Activated T-cell treated with anti-CD3 and anti-CD28 coated beads for 24 hours (primary cell): ENCODE measurements around the gene LCP1.
A peak's percentile ranks its signal among the peaks of the same experiment; 100 is the strongest.
"Not testable (repeated sequence)": the region's sequence is repeated elsewhere in the genome, so short reads cannot be mapped to it uniquely, and the experiment has no call there.

Source experiments
- DNase-seq: peaks from one replicate; pipeline ENCODE4 v3.0.0-alpha.2; 2020; ENCODE audit warnings: low read depth

LCP1 gene

DNA sequence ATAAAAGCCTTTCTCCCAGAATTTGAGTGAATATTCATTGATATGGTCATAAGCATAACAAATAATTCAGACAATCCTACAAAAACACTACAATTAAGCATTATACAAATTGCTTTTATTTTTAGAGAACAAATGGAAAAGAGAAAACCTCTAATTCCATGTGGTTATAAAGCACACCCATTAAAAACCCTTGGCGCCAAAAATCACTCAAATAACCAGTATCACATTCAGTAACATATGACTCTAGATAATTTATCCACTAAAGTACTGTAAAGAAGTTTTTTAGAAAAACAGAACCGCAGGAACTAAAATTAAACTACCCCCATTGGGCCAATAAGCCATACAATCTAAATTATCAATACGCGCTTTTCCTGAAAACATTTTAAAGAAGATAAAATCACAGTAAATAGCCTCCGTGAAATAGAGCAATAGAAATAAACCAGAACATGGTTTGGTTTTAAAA, 569 bp downstream of the LCP1 start:
- DNase-seq, result no peak

DNA sequence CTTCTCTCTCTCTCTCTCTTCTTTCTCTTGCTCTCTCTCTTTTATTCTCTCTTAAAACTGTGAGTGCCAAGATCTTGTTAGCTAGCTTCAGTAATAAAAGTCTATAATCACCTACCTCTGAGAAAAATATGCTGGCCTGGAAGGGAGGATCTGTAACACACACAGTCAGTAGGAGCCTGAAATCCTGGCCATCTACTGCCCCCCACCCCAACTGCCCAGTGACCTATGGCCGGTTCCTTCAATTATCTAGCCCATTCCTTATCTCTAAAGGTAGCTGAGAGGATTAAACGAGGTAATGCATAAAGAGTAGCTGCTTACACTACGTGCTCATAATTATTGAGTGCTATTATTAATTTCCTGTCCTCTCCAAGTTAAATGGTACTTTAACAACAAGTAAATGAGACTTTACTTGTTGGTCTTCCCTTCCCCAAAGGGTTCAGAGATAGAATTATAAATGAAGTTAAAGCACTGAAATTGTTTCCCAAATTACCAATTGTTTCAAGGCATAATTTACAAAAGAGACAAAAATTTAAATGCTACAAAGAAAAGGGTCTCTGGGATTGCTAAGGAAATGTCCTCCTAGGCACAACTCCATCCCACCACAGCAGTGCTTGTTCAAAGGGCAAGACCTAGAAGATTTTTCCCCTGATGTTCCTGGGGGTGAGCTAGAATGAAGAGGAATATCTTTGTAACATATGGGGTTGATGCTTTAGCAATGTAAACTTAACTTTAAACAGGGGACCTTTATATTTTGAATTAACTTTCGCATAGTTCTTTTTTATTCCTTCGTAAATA, 1.8 kb downstream of the LCP1 start:
- DNase-seq, result no peak

DNA sequence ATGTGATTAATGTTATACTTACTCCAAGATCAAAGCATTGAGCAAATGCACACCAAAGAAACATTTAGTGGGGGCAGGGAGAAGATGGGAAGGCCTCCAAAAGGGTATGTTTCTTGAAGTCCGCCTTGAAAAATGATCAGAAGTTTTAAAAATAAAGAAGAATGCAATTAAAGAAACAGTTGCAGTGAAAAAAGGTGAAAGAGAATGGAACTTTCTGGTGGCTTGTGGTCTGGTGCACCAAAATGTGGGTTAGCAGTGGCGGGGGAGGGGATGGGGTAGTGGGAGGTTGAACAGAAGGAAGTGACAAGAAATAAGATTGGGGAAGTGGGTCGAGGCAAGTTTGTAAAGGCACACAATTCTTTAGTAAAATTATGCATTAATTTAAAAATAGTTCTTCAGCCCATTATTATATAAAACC, 2.5 kb downstream of the LCP1 start:
- peak; percentile 69 for DNase-seq

DNA sequence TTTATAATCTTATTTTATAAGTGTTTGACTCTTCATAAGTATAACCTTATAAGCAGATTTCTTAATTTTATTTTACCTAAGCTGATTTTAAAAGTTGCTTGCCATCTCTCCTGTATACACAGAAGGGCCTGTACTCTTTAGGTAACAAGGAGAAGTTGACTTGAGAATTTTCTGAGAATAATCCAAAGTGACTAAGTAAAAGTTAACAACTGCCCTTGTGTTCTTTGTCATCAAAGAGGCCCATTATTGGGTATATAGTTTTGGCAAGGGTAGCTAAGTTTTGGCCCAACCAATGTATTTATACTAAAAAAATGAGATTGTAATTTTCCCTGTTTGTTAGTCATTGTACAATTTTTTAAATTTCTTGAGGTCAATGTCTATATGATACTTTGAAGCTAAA, 3.2 kb downstream of the LCP1 start:
- DNase-seq, result no peak

DNA sequence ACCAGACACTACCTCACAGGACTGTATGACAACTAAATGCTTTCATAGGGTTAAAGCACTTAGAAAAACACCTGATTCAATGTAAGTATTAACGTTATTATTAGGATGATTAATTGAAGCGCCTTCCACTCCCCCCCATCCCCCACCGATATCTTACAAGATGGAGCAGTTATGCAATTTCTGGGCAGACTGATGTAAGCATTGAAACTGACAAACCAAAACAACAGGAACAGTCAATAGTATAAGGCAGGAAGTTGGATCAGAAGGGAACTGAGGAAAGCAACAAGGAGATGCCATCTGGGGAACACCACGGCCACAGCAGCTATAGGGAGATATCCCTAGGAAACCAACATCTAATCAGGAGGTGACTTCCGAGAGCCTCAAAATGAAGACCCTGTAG, 3.8 kb downstream of the LCP1 start:
- DNase-seq, result no peak

DNA sequence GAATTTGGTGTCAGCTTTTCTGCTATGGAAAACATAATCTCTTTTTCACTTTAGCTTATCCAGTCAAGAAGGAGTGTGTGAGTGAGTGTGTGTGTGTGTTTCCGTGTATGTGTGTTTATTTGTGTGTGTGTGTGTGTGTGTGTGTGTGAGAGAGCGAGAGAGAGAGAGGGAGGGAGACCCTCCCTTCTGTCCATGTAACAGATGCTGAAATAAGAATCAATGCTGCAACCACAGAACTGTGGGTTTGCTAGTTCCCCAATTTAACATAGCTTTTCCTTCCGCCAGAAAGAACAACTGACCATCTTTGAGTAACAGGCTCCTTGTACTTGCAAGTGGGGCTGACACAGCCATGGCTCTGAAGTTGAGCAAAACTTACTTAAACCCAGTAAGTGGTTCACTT, 5.2 kb downstream of the LCP1 start:
- DNase-seq, result no peak

DNA sequence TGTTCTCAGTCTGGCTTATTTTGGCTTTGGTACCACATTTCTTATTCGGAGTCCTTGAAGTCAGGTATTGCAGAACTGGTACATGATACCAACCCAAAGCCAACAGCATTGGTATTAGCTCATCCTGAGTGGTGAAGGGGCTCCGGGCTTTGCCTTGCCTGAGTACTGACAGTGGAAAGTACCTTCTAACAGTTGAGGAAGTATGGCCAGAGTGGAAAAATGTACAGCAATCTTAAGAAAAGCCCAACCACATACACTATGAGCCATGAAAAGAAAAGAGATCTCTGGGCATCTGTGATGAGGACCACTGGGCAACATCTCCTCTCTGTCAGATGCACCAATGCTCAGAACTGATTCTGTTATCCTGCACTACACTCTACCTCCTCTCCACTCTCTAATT, 8.3 kb downstream of the LCP1 start:
- no peak for DNase-seq

DNA sequence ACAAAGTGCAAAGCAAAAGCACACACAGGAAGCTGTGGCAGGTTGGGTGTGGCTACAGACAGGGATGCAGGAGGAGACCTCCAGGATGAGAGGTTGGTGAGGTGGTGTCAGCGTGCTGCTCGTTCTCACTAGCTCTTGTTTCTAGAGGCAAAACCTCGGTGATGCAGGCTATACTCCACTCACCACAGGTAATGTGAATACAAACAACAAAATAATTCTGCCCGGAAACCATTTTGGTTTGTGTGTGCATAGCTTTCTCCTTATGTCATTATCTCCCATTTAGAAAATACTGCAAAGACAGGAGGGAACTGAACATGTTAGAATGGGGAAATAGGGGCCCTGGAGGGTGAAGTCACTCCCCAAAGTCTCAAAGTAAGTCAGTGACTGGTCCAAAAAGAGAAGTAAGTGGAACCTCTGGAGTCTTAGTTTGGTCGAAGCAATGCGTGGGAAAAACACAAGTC, 9.4 kb downstream of the LCP1 start:
- DNase-seq, result no peak

DNA sequence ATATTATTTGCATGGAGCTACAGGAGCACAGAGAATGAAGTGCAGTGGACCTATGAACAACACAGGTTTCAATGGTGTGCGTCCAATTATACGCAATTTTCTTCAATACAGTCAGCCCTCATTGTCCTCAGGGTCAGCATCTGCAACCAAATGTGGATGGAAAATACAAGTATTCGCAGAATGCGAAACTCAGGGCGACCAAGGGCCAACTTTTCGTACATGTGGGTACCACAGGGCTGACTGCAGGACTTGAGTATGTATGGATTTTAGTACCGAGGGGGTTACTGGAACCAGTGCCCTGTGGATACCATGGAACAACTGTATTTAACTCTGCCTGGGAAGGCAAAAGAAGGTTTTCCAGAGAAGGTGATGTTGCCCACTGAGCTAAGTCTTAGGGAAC, 10.2 kb downstream of the LCP1 start:
- DNase-seq, result no peak

DNA sequence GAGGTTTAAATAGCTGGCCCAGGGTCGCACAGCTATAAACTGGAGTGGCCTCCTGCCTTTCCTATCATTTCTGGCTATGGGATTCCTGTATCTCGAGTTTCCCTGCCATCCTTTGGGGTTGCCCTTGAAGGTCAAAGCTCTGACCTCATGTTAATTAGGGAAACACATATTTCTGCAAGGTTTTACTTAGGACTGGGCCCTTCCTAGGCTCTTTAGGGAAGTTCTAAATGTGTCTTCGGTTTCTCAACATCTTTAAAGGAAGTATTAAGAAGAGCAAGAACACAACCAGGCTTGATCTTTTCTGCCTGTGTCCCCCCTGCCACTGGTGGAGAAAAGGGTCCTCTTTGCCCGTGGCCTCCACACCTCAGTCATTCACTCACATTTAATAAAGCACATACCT, 10.8 kb downstream of the LCP1 start:
- no peak for DNase-seq

DNA sequence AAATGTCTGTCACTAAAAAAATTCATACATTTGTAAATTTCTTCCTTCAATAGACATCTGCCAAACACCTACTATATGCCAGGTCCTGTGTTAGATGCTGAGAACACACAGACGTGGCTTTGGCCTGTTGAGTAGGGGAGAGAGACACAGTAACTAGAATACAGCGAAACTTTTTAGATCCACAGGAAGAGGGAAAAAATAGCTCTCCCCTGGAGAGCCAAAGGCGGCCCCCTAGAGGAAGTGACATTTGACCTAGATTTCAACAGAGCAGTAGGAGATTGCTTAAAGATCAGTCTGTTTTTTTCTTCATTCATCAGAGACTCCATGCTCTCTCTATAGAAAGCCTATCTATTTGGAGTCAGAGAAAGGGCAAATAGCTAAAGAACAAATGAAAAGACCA, 11.3 kb downstream of the LCP1 start:
- no peak for DNase-seq

DNA sequence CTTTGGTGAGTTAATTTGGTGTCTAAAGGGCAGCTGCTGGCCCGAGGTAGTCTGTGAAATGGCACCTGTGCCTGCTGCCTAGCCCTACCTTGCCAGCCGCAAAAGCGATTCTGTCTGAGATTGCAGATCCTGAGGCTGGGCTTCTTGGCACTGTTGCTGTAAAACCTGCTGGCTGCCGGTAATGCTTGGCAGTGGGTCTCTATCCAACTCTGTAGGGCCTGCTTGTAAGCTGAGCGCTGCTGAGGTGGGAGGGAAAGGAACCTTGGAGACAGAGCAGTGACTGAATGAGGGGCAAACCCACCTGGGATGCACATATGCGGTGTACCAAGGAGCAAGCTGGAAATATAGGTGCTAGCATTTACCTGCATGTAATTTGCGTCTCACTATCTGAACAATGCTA, 11.7 kb downstream of the LCP1 start:
- DNase-seq, result no peak

DNA sequence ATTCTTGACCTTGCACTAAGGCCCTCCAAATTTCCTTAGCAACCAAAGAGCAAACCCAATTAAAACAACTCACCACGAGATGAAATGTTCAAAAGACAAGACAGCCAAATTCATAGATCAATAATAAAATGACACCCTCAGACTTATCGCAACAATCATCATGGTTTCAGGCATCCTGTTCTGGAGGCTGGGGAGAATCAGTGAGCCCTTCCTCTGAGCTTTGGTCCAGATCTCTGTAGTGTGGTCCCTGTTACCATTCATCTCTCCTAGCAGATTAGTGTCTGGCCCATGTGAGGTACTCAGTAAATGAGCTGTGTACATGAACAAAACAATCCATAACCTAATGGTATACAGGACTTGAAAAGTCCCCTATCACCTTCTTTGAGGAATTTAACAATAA, 12.2 kb downstream of the LCP1 start:
- DNase-seq, result no peak

DNA sequence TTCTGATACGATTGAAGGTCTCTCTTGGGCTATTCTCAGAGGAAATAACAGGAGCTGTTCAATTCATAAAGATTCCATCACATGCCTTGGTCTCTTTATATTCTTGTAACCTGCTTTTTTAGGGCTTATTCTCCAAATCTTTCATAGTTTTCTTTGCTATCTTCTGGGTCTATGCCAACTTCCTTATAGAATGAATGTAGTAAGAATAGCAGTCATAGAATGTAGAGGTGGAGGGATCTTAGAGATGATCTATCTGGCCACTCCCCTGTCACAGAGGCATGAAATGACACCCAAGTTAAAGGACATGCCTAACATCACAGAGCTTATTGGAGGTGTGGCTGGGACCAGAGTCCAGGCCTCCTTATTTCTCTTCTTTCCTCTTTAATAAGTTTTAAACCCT, 13.2 kb downstream of the LCP1 start:
- DNase-seq, result no peak

DNA sequence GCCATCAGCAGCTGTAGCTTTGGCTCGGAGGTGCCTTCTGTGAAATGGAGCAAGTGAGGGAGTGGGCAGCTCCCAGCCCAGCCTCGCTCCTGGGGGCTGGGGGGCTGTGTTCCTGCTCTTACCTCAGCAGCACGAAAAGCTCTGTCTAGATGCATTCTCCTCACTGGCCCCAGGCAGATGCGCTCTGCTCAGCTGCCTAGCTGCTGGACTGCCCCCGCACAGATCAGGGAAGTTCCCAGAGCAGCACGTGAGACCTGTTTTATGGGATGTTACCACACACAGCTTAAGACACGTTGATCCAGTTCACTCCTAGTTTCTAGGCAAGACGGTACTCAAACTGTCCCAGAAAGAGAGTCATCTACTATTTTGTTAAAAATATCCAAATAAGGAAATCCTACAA, 13.6 kb downstream of the LCP1 start:
- peak; percentile 55 for DNase-seq

DNA sequence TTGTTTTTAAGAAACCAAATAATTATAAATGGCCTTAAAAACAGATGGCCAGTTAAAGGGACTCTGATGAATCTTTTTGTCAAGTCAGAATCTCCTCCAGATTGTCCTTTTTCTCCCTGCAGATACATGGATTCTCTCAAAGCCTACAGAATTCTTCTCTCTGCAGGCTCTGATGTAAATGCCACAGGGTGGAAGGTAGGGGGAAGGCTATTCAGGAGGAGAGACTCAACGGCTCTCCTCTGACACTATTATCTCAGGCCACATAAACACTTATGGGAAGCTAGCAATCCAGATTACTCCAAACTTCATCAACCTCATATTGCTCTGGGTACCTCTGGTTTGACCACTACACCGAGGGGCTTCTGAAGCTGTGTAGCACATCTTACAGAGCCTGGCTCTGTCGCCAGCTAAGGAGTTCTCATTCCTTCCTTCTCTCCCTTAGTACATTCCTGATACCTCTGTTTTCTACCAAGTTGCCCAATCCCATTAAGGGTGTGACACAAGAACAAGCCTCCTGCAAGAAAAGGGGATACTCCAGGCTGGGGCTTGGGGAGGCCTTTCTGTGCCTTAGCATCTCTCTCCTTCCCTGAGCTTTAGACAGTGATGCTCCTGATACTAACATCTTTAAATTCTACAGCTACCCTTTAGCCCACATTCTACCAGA, 14.9 kb downstream of the LCP1 start:
- DNase-seq, result no peak

DNA sequence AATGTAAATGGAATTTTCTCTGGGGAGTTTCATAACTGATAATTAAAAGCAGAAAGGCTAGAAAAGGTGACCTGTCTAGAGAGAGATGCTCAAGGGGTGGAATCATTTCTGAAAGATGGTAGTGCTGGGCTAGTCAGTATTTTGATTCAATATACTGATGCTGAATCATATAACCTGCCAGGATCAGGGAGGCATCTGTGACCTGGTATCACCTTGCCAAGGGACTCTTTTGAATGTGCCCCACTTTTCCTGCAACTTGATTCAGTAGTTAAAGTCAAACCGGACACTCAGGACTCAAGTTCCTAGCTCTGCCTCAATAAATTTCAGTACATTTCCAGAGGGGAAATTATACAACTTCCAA, 15.8 kb downstream of the LCP1 start:
- no peak for DNase-seq

DNA sequence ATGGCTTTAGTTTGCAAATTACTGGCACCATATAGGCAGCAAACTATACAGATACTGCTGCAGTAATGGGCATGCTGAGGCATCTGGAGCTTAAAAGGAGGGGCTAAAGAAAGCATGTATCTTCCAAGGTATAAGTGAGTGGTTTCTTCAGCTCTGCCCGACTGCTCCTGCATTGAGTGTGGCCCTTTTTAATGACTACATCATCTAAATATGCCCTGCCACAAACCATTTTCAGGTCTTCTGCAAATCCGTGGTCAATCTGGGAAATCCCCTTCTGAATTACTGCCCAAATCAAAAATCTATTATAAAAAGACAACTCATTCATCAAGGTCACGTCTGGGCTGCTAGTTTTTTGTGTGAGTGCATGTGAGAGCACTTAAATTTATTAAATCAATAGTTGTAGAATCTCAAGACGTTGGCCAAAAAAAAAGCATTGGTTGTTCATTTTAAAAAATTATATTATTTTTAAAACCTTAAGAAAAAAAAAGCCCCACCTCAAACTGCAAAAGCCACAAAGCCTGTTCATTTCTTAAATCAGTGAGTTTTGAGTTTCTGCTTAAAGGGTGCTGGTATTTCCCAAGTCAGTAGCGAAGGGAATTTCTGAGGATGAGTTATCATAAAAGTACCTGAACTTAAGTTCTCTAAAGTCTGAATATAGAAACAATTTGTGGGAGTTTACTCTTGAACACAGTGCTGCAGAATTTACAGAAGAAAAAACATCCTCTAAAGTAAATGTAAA, 16.3 kb downstream of the LCP1 start:
- DNase-seq, result peak; percentile 55

DNA sequence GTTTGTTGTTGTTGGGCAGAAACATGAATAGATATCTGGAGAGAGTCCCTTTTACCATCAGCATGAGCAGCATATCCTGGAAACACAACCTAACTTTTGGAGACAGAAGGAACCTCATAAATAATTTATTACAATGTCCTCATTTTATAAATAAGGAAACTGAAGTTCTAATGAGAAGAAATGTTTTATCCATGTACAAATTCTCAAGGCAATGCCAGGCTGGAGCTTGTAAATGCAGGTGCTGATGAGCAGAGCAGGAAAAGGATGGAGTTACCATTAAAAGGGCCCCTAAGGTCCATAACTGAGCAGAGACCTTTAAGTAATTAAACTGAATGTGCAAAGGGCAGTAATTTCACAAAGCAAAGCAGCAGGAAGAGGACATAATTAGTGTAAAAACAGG, 17.3 kb downstream of the LCP1 start:
- DNase-seq, result no peak

DNA sequence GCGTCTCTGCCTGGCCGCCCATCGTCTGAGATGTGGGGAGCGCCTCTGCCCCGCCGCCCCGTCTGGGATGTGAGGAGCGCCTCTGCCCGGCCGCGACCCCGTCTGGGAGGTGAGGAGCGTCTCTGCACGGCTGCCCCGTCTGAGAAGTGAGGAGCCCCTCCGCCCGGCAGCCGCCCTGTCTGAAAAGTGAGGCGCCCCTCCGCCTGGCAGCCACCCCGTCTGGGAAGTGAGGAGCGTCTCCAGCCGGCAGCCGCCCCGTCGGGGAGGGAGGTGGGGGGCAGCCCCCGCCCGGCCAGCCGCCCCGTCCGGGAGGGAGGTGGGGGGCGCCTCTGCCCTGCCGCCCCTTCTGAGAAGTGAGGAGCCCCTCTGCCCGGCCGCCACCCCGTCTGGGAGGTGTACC, 19.2 kb downstream of the LCP1 start:
- not testable (repeated sequence) for DNase-seq

DNA sequence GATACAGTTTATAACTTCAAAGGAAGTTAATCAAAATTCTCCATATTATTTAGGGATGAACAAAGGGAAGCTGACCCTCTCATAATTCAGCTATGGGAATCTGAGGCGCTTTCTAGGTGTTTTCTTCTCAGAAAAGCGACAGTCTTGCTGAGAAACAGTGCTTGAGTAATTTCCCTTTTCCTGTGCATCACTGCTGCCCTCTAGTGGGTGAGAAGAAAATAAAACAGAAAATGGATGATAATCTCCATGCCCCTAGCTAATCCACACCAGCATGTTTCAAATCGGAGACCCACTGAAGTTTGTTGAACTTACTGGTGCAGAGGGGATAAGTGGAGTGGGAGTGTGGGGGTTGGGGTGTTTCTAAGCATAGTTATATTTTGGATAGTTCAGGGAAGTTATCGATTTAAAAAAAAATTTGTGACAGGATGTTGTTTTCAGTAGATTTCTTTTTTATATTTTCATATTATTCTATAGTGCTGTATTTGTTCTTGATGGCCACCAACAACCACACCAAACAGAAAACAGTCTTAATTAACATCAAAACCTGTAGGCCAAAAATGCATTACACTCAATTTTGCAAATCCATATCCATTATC, 21.4 kb downstream of the LCP1 start:
- DNase-seq, result no peak

DNA sequence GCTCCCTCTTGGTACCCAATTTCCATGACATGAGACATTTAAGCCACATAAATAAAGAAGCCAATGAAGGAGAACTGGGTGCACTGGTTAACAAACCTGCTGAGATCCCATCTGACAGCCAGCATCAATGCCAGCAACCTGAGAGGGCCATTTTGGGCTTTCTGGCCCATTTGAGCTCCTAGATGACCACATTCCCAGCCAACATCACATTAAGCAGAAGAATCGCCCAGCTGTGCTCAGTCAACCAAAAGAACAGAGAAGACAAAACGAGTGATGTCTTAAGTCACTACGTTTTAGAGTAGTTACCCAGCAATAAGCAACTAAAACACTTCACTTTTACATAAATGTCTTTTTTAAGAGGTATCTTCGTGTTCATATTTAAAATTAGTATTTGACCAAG, 21.9 kb downstream of the LCP1 start:
- no peak for DNase-seq

DNA sequence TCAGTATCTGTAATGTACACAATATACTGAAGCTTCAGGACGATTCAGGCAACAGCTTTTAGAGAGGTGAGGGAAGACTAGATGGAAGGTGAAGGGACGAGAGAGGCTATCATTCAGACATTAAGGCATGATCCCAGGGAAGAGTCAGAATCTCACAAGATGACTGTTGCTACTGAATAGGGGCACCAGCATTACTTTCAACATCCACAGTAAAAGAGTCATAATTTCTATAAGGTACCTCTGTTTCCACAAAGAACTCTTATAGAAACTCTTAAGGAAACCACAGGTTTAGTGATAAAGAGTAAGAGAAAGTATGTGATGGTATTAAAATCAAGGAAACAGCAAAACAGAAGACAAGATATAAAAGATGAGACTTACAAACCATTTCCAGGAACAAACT, 23.0 kb downstream of the LCP1 start:
- DNase-seq, result no peak
